Loucy (cell line): ENCODE measurements around the gene TXNL4A.

Source experiments
- H2AFZ ChIP-seq: fragments of 200-600 bp; sonication (generic); 2 replicates; pipeline ENCODE4 v1.6.0; 2016; ENCODE audit warnings: antibody characterized with exemption, mild to moderate bottlenecking, low read length, moderate library complexity
- H3F3A ChIP-seq: fragments of 200-600 bp; 2 replicates; pipeline ENCODE4 v1.6.0; 2016; ENCODE audit warnings: antibody characterized with exemption, low read depth, mild to moderate bottlenecking
- H3K27me3 ChIP-seq: fragments of 200-600 bp; sonication (generic); 2 replicates; pipeline ENCODE4 v1.6.1; 2014; ENCODE audit warnings: low read length, mild to moderate bottlenecking; ENCODE audit not compliant: insufficient read depth, poor library complexity, severe bottlenecking
- H3K36me3 ChIP-seq: fragments of 200-600 bp; sonication (generic); 2 replicates; pipeline ENCODE4 v1.6.1; 2016; ENCODE audit warnings: low read length; ENCODE audit not compliant: insufficient read depth
- H3K4me1 ChIP-seq: fragments of 200-600 bp; sonication (generic); 2 replicates; pipeline ENCODE4 v1.5.1; 2014; ENCODE audit warnings: low read length, mild to moderate bottlenecking; ENCODE audit not compliant: insufficient read depth, poor library complexity, severe bottlenecking
- H3K4me2 ChIP-seq: fragments of 200-600 bp; sonication (generic); 2 replicates; pipeline ENCODE4 v1.6.0; 2014; ENCODE audit warnings: antibody characterized with exemption, low read length, low read depth, mild to moderate bottlenecking; ENCODE audit not compliant: poor library complexity, severe bottlenecking
- H3K4me3 ChIP-seq: fragments of 200-600 bp; sonication (generic); 2 replicates; pipeline ENCODE4 v1.5.1; 2014; ENCODE audit warnings: low read length, mild to moderate bottlenecking, mixed read lengths; ENCODE audit not compliant: poor library complexity, severe bottlenecking
- H3K79me2 ChIP-seq: fragments of 200-600 bp; sonication (generic); 2 replicates; pipeline ENCODE4 v1.6.1; 2014; ENCODE audit warnings: low read length; ENCODE audit not compliant: insufficient read depth
- H3K9ac ChIP-seq: fragments of 200-600 bp; sonication (generic); 2 replicates; pipeline ENCODE4 v1.6.0; 2014; ENCODE audit warnings: mild to moderate bottlenecking, low read depth, low read length, moderate library complexity; ENCODE audit not compliant: poor library complexity, severe bottlenecking
- H3K9me2 ChIP-seq: fragments of 200-600 bp; sonication (generic); replicated peaks from 2 replicates; pipeline ENCODE4 v1.6.1; 2016; ENCODE audit warnings: low read depth, low read length, mixed read lengths
- H3K9me3 ChIP-seq: fragments of 200-600 bp; sonication (generic); 2 replicates; pipeline ENCODE4 v1.6.1; 2014; ENCODE audit warnings: mild to moderate bottlenecking, antibody characterized with exemption, low read length, low read depth; ENCODE audit not compliant: insufficient read depth
- H4K20me1 ChIP-seq: fragments of 200-600 bp; sonication (generic); 2 replicates; pipeline ENCODE4 v1.6.0; 2014; ENCODE audit warnings: antibody characterized with exemption, low read length, mild to moderate bottlenecking; ENCODE audit not compliant: insufficient read depth, poor library complexity, severe bottlenecking
- CTCF ChIP-seq: fragments of 200-600 bp; sonication (generic); conservative IDR thresholded peaks from 2 replicates; pipeline ENCODE4 v1.5.1; 2014; ENCODE audit warnings: mild to moderate bottlenecking, antibody characterized with exemption, low read length
- EZH2phosphoT487 ChIP-seq: fragments of 200-600 bp; IDR thresholded peaks from 2 replicates; pipeline ENCODE4 v1.6.1; 2018; ENCODE audit warnings: antibody characterized with exemption, mild to moderate bottlenecking, moderate library complexity, borderline replicate concordance

The TXNL4A gene

GRCh38 chr18:79940814-79941472 is 47.4 kb downstream of the TXNL4A start:
- no peaks in the 10 kb centered on the region for H3F3A ChIP-seq
- H4K20me1 ChIP-seq, result peaks cover 13% of the 10 kb centered on the region
- TF ChIP-seq CTCF, result no peak
- no peak for TF ChIP-seq EZH2phosphoT487
- no peaks in the 10 kb centered on the region for H3K9me3 ChIP-seq
- peaks cover 14% of the 10 kb centered on the region for H3K4me1 ChIP-seq
- H3K9me2 ChIP-seq, result no peaks in the 10 kb centered on the region
- H3K9ac ChIP-seq, result no peak overlapping the region
- H2AFZ ChIP-seq, result no peak overlapping the region
- peaks cover 50% of the 10 kb centered on the region for H3K79me2 ChIP-seq
- H3K4me2 ChIP-seq, result no peak overlapping the region
- H3K4me3 ChIP-seq, result no peak overlapping the region
- peaks cover 32% of the 10 kb centered on the region; the same call in 1 of the 2 replicates for H3K36me3 ChIP-seq
- no peaks in the 10 kb centered on the region for H3K27me3 ChIP-seq

GRCh38 chr18:79940126-79940813 is 48.1 kb downstream of the TXNL4A start:
- peaks cover 47% of the 10 kb centered on the region for H3K79me2 ChIP-seq
- TF ChIP-seq EZH2phosphoT487 (no peak), CTCF (no peak)

GRCh38 chr18:79939096-79939495 is 49.3 kb downstream of the TXNL4A start:
- H3K79me2 ChIP-seq, result peaks cover 44% of the 10 kb centered on the region; the same call in 1 of the 2 replicates
- no peaks in the 10 kb centered on the region for H4K20me1 ChIP-seq
- no peaks in the 10 kb centered on the region for H3K27me3 ChIP-seq
- H3K9me3 ChIP-seq, result no peaks in the 10 kb centered on the region
- TF ChIP-seq EZH2phosphoT487, result no peak
- TF ChIP-seq CTCF, result no peak
- no peaks in the 10 kb centered on the region for H3F3A ChIP-seq
- H3K36me3 ChIP-seq, result peaks cover 46% of the 10 kb centered on the region; the same call in 1 of the 2 replicates
- H3K4me3 ChIP-seq, result no peak overlapping the region
- no peak overlapping the region for H3K4me2 ChIP-seq
- no peaks in the 10 kb centered on the region for H3K9me2 ChIP-seq
- no peak overlapping the region for H3K9ac ChIP-seq
- H3K4me1 ChIP-seq, result no peaks in the 10 kb centered on the region
- H2AFZ ChIP-seq, result no peak overlapping the region

More at GRCh38 chr18:79940126-79940813, 48.1 kb downstream of the TXNL4A start:
- H3K27me3 ChIP-seq, result no peaks in the 10 kb centered on the region
- H3K36me3 ChIP-seq, result peaks cover 36% of the 10 kb centered on the region; the same call in 1 of the 2 replicates
- no peak overlapping the region for H3K9ac ChIP-seq
- peaks cover 10% of the 10 kb centered on the region for H4K20me1 ChIP-seq
- H3K9me3 ChIP-seq, result no peaks in the 10 kb centered on the region
- H3K9me2 ChIP-seq, result no peaks in the 10 kb centered on the region
- no peak overlapping the region for H3K4me2 ChIP-seq
- peaks cover 12% of the 10 kb centered on the region for H3K4me1 ChIP-seq
- no peak overlapping the region for H2AFZ ChIP-seq
- no peak overlapping the region for H3K4me3 ChIP-seq
- H3F3A ChIP-seq, result no peaks in the 10 kb centered on the region
